Thyroid gland (tissue), 4 donors: ENCODE data around the gene TANC1.

Experiments
- CTCF ChIP-seq, 6 experiments: fragments of 200-600 bp in 3 of 6; fragments of 450-650 bp in 3 of 6; sonication (generic) in 3 of 6; IDR thresholded peaks; one replicate each; pipeline ENCODE4 v1.5.1; 2016 to 2019; ENCODE audit warnings: antibody characterized with exemption in 6 of 6, mild to moderate bottlenecking in 2 of 6, inconsistent platforms in 1 of 6, moderate library complexity in 1 of 6
- POLR2A ChIP-seq, 2 donors: fragments of 450-650 bp; IDR thresholded peaks; one replicate each; pipeline ENCODE4 v1.6.1; 2017; ENCODE audit warnings: antibody characterized with exemption in 2 of 2, mild to moderate bottlenecking in 2 of 2, moderate library complexity in 1 of 2

DNA sequence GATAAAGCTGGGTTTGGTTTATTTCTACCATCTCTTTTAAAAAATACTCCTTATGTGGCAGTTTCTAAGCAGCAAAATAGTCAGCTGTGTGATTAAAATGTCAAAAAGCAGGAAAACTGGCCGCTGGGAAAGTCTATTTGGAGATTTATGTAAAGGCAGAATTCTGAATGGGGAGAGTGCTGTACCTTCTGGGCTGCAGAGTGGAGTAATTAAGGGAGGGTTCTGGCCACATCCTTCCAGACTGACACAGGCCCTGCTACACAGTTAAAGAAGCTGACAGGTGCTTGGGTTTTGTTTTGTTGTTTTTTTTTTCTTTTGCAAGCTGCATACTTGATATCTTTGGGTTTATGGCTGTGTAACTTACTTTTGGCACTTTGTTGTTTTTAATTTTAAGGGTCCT lies 160.8 kb downstream of the TANC1 start:
- TF ChIP-seq CTCF (IDR thresholded peaks at IDR 0.05) = no peak
- TF ChIP-seq POLR2A (IDR thresholded peaks at IDR 0.05) = no peak
